Immature natural killer cell (primary cell): ENCODE results near the gene OR51E2. TPM values are rescaled to one million over a fixed set of nuclear protein-coding genes. Genes with fewer than 3 reads are reported as not detected.

Experiments used
- DNase-seq, 3 donors: peaks; one replicate each; pipeline ENCODE4 v3.0.0; 2022; ENCODE audit warnings: mixed read lengths in 1 of 3
- H3K27ac Mint-ChIP-seq, 6 donors: one replicate each; pipeline ENCODE4 v1.8.0; 2020; ENCODE audit warnings: mixed read lengths in 6 of 6, mild to moderate bottlenecking in 5 of 6, inconsistent platforms in 4 of 6, moderate library complexity in 3 of 6
- H3K27me3 Mint-ChIP-seq, 3 donors: one replicate each; pipeline ENCODE4 v1.8.0; 2020 to 2021; ENCODE audit warnings: low read depth in 3 of 3, mild to moderate bottlenecking in 3 of 3, mixed read lengths in 3 of 3, moderate library complexity in 3 of 3, inconsistent platforms in 1 of 3
- H3K36me3 Mint-ChIP-seq, 3 donors: one replicate each; pipeline ENCODE4 v1.8.0; 2020; ENCODE audit warnings: mixed read lengths in 3 of 3, inconsistent platforms in 2 of 3, mild to moderate bottlenecking in 2 of 3
- H3K4me1 Mint-ChIP-seq, 2 donors: one replicate each; pipeline ENCODE4 v1.8.0; 2020; ENCODE audit warnings: inconsistent platforms in 2 of 2, mild to moderate bottlenecking in 2 of 2, mixed read lengths in 2 of 2, moderate library complexity in 1 of 2
- H3K4me3 Mint-ChIP-seq, 5 donors: one replicate each; pipeline ENCODE4 v1.8.0; 2020; ENCODE audit warnings: mild to moderate bottlenecking in 5 of 5, mixed read lengths in 5 of 5, inconsistent platforms in 3 of 5, moderate library complexity in 3 of 5
- H3K9me3 Mint-ChIP-seq, 6 donors: one replicate each; pipeline ENCODE4 v1.8.0; 2020; ENCODE audit warnings: mild to moderate bottlenecking in 6 of 6, mixed read lengths in 6 of 6, inconsistent platforms in 4 of 6, moderate library complexity in 3 of 6
- polyA plus RNA-seq, 3 donors: library from polyadenylated mRNA; unstranded; fragments of 300-500 nt; fragmentation: Illumina TruSeq; gene quantifications; one replicate each; pipeline ENCODE4 v1.2.3, GENCODE V29; 2021

OR51E2 gene
- polyA plus RNA-seq, 3 donors from 2014 or later = not detected

- H3K27ac Mint-ChIP-seq = no peak overlapping the region
- no peak for DNase-seq
- no peak overlapping the region for H3K4me3 Mint-ChIP-seq
- H3K9me3 Mint-ChIP-seq = peaks cover 0 to 2% (median 0%) of the 10 kb centered on the region in 6 donors
- no peaks in the 10 kb centered on the region for H3K4me1 Mint-ChIP-seq
- no peaks in the 10 kb centered on the region for H3K36me3 Mint-ChIP-seq
- H3K27me3 Mint-ChIP-seq = peaks cover 0 to 3% (median 0%) of the 10 kb centered on the region in 3 donors
These were observed 14.8 kb downstream of the OR51E2 start for GRCh38 chr11:4682623-4683419.

- H3K27ac Mint-ChIP-seq = no peak overlapping the region
- H3K27me3 Mint-ChIP-seq = peaks cover 0 to 3% (median 0%) of the 10 kb centered on the region in 3 donors
- H3K4me1 Mint-ChIP-seq = no peaks in the 10 kb centered on the region
- H3K4me3 Mint-ChIP-seq = no peak overlapping the region
- DNase-seq = no peak
- H3K36me3 Mint-ChIP-seq = no peaks in the 10 kb centered on the region
- peaks cover 0 to 2% (median 0%) of the 10 kb centered on the region in 6 donors for H3K9me3 Mint-ChIP-seq
These were observed 17.3 kb downstream of the OR51E2 start for GRCh38 chr11:4680341-4680740.

DNA sequence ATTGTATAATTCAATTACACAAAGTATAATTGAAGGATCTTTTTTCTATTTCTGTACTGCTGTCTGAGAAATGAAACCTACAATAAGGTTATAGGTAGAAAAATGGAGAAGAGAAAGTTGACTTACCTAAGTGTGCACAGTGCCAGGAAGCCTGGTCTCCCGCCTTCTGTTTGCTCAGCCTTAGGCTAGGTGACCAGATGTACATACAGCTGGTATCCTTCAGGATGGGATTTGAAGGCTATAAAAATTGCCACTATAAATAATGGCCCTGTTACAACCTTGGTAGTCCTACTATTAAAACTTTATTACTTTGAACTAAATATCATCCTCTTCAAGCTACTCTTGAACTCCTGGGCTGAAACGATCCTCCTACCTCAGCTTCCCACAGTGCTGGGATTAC lies 19.7 kb downstream of the OR51E2 start:
- H3K36me3 Mint-ChIP-seq = no peaks in the 10 kb centered on the region
- no peaks in the 10 kb centered on the region for H3K4me1 Mint-ChIP-seq
- H3K27ac Mint-ChIP-seq = no peak overlapping the region
- peaks cover 0 to 2% (median 0%) of the 10 kb centered on the region in 6 donors for H3K9me3 Mint-ChIP-seq
- H3K27me3 Mint-ChIP-seq = peaks cover 0 to 2% (median 1%) of the 10 kb centered on the region in 3 donors
- no peak overlapping the region for H3K4me3 Mint-ChIP-seq
- DNase-seq = no peak

GRCh38 chr11:4673781-4674180 lies 23.9 kb downstream of the OR51E2 start:
- Mint-ChIP-seq H3K27ac (no peak overlapping the region), H3K9me3 (peaks cover 0 to 1% (median 0%) of the 10 kb centered on the region in 6 donors), H3K27me3 (peaks cover 1 to 4% (median 2%) of the 10 kb centered on the region in 3 donors)

DNA sequence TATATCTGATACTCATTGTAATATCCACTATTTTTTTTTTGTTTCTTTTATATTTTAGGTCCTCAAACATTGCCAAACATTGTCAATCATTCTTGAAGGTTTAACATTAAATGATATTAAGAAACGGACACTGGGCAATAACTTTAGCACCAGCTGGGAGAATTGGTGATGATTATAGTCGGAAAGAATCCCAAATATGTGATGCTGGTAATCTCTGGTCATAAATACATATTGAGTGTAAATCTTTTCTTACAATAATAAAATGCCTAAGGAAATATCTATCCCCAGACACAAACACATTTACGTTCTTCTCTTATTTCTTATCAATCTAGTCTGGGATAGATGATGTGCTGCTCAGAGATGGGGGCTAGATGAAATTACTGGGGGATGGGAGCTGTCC lies 25.2 kb downstream of the OR51E2 start:
- no peak overlapping the region for H3K27ac Mint-ChIP-seq

More at GRCh38 chr11:4673781-4674180, 23.9 kb downstream of the OR51E2 start:
- DNase-seq = no peak
- no peaks in the 10 kb centered on the region for H3K4me1 Mint-ChIP-seq
- no peaks in the 10 kb centered on the region for H3K36me3 Mint-ChIP-seq
- H3K4me3 Mint-ChIP-seq = no peak overlapping the region

DNA sequence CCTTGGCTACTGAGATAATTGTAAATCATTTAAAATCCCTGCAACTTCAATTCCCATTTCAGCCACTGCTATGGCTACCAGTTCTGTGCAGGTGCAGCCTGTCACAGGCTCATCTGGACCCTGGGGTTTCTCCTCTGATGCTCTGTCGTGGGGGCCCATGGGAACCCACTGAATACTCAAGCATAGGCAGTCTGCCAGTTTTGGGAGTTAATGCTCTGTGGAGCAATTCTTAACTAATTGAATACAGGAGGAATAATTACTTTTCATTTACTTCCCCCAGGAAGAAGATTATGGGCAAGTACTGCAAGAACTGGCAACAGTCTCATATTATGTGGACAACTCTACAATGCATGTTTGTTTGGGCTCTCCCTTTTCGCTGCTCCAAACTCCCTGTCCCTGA lies 25.9 kb downstream of the OR51E2 start:
- Mint-ChIP-seq H3K27ac (no peak overlapping the region), H3K4me1 (no peaks in the 10 kb centered on the region), H3K4me3 (no peak overlapping the region), H3K9me3 (peaks cover 0 to 1% (median 0%) of the 10 kb centered on the region in 6 donors), H3K36me3 (no peaks in the 10 kb centered on the region), H3K27me3 (peaks cover 1 to 4% (median 2%) of the 10 kb centered on the region in 3 donors)
- no peak for DNase-seq

More for the DNA sequence above, 25.2 kb downstream of the OR51E2 start:
- Mint-ChIP-seq H3K4me3 (no peak overlapping the region), H3K4me1 (no peaks in the 10 kb centered on the region), H3K36me3 (no peaks in the 10 kb centered on the region), H3K9me3 (peaks cover 0 to 1% (median 0%) of the 10 kb centered on the region in 6 donors), H3K27me3 (peaks cover 1 to 4% (median 2%) of the 10 kb centered on the region in 3 donors)
- no peak for DNase-seq

GRCh38 chr11:4665424-4665823 lies 32.2 kb downstream of the OR51E2 start:
- no peak for DNase-seq
- no peaks in the 10 kb centered on the region for H3K4me1 Mint-ChIP-seq
- no peaks in the 10 kb centered on the region for H3K9me3 Mint-ChIP-seq
- no peak overlapping the region for H3K27ac Mint-ChIP-seq
- H3K27me3 Mint-ChIP-seq = peaks cover 2 to 9% (median 8%) of the 10 kb centered on the region in 3 donors
- H3K36me3 Mint-ChIP-seq = no peaks in the 10 kb centered on the region
- H3K4me3 Mint-ChIP-seq = no peak overlapping the region

- no peaks in the 10 kb centered on the region for H3K36me3 Mint-ChIP-seq
- no peak for DNase-seq
- H3K27me3 Mint-ChIP-seq = peaks cover 2 to 9% (median 8%) of the 10 kb centered on the region in 3 donors
- no peaks in the 10 kb centered on the region for H3K4me1 Mint-ChIP-seq
- H3K27ac Mint-ChIP-seq = no peak overlapping the region
- no peaks in the 10 kb centered on the region for H3K9me3 Mint-ChIP-seq
- H3K4me3 Mint-ChIP-seq = no peak overlapping the region
These were observed 32.9 kb downstream of the OR51E2 start for GRCh38 chr11:4664786-4665185.

DNA sequence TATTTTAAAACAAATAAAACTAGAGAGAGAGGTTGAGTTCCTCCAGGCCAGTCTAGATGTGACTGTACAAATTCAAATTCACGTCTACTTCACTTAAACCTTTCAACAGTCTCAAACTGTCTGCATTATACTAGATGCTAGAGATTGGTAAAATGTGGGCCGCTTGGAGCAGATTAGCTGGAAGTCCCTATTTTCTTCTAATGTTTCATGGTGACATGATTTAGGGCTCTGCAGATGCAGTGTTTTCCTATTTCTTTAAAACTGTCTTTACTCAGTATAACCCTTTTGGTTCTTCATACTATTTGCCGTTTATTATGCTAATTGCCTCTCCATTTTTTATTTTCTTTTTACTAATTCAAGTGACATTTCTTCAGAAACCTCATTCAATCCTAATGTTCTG lies 33.5 kb downstream of the OR51E2 start:
- Mint-ChIP-seq H3K9me3 (no peaks in the 10 kb centered on the region), H3K36me3 (no peaks in the 10 kb centered on the region), H3K27ac (no peak overlapping the region), H3K27me3 (peaks cover 2 to 9% (median 6%) of the 10 kb centered on the region in 3 donors), H3K4me1 (no peaks in the 10 kb centered on the region), H3K4me3 (no peak overlapping the region)
- no peak for DNase-seq

DNA sequence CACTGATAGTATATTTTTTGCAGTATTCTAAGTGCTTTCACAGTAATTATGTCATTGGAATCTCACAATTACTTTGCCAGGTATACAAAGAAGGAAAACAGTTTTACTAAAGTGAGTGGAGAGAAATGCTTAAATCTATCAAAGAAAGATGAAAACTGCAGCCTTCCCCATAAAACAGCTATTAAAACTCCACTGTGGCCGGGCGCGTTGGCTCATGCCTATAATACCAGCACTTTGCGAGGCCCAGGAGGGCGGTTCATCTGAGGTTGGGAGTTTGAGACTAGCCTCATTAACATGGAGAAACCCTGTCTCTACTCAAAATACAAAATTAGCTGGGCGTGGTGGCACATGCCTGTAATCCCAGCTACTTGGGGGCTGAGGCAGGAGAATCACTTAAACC lies 34.8 kb downstream of the OR51E2 start:
- H3K36me3 Mint-ChIP-seq = no peaks in the 10 kb centered on the region

GRCh38 chr11:4658629-4659445 lies 38.8 kb downstream of the OR51E2 start:
- Mint-ChIP-seq H3K36me3 (no peaks in the 10 kb centered on the region), H3K4me1 (peaks cover 0 to 2% of the 10 kb centered on the region in 2 donors), H3K27ac (no peak overlapping the region), H3K27me3 (peaks cover 1 to 6% (median 6%) of the 10 kb centered on the region in 3 donors), H3K4me3 (no peak overlapping the region), H3K9me3 (no peaks in the 10 kb centered on the region)
- no peak for DNase-seq

More for the DNA sequence above, 34.8 kb downstream of the OR51E2 start:
- peaks cover 2 to 9% (median 6%) of the 10 kb centered on the region in 3 donors for H3K27me3 Mint-ChIP-seq
- no peaks in the 10 kb centered on the region for H3K4me1 Mint-ChIP-seq
- no peak overlapping the region for H3K27ac Mint-ChIP-seq
- no peak for DNase-seq
- no peaks in the 10 kb centered on the region for H3K9me3 Mint-ChIP-seq
- H3K4me3 Mint-ChIP-seq = no peak overlapping the region

DNA sequence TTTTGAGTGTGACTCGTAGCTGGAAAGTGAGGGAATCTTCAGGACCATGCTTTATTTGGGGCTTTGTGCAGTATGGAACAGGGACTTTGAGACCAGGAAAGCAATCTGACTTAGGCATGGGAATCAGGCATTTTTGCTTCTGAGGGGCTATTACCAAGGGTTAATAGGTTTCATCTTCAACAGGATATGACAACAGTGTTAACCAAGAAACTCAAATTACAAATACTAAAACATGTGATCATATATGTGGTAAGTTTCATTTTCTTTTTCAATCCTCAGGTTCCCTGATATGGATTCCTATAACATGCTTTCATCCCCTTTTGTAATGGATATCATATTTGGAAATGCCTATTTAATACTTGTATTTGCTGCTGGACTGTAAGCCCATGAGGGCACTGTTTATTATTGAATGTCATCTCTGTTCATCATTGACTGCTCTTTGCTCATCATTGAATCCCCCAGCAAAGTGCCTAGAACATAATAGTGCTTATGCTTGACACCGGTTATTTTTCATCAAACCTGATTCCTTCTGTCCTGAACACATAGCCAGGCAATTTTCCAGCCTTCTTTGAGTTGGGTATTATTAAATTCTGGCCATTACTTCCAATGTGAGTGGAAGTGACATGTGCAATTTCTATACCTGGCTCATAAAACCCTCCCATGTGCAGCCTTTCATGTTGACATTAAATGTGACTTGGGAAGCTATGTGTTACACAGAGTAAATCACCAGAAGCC lies 42.9 kb downstream of the OR51E2 start:
- peaks cover 0 to 4% (median 1%) of the 10 kb centered on the region in 3 donors for H3K27me3 Mint-ChIP-seq
- no peak overlapping the region for H3K27ac Mint-ChIP-seq
- H3K9me3 Mint-ChIP-seq = no peaks in the 10 kb centered on the region
- H3K4me1 Mint-ChIP-seq = peaks cover 0 to 2% of the 10 kb centered on the region in 2 donors
- DNase-seq = no peak
- H3K4me3 Mint-ChIP-seq = no peak overlapping the region
- H3K36me3 Mint-ChIP-seq = no peaks in the 10 kb centered on the region

DNA sequence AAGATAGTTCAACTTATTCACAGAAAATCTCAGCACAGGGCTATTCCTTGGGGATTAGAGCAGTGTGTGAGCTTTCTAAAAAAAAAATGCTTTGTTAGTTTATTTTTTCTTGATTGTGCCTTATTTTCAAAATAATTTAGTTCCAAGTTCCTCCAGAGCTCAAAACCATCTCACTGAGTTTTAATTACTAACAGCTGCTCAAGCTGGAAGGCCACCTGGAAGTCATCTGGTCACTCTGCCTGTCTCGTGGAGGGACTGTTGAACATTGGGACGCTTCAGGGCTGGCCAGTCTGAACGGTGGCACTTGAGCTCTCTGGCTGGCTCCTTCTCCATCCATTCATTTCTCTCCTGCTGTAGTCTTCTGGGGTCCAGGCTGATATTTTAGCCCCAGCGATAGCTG lies 49.9 kb downstream of the OR51E2 start:
- H3K9me3 Mint-ChIP-seq = no peaks in the 10 kb centered on the region
- no peak overlapping the region for H3K27ac Mint-ChIP-seq

More for the DNA sequence above, 49.9 kb downstream of the OR51E2 start:
- no peaks in the 10 kb centered on the region for H3K4me1 Mint-ChIP-seq
- H3K4me3 Mint-ChIP-seq = no peak overlapping the region
- H3K27me3 Mint-ChIP-seq = peaks cover 1 to 6% (median 5%) of the 10 kb centered on the region in 3 donors
- no peaks in the 10 kb centered on the region for H3K36me3 Mint-ChIP-seq
- DNase-seq = no peak
